ENCODE data around the gene RGS7.

DNA sequence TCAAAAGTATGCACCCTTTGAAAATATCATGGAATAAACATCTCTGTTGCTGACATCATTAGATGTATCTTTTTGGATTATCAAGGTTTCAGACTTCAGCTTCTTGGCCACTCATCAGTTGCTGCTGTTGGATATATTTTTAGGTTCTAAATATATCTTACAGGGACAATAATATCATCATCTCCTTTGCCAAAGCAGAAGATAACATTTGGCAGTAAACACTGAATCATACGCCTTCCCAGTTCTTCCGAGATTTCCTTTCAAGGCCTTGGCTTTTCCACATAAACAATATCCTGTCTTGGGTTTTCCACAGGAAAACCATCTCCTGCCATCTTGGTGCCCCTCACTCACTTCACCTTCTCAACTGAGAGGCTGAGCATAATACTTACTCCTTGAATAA is 39.3 kb downstream of the RGS7 start:
- TF ChIP-seq FOS (IDR thresholded peaks at IDR 0.05; ENCODE audit: borderline replicate concordance, extremely low read depth, insufficient read length) (no peak), ASH2L (IDR thresholded peaks at IDR 0.05; ENCODE audit: borderline replicate concordance, low read depth) (no peak), EP300 (IDR thresholded peaks at IDR 0.05; ENCODE audit: borderline replicate concordance in 1 of 2, control insufficient read depth in 1 of 2, low read depth in 2 of 2, low read length in 2 of 2) (no peak), TARDBP (IDR thresholded peaks at IDR 0.05; ENCODE audit: borderline replicate concordance) (no peak), TAF1 (IDR thresholded peaks at IDR 0.05; ENCODE audit: borderline replicate concordance, low read depth, low read length) (no peak), EZH2 (IDR thresholded peaks at IDR 0.05; ENCODE audit: borderline replicate concordance, control insufficient read depth, low read depth, low read length) (no peak), REST (IDR thresholded peaks at IDR 0.05; ENCODE audit: low read depth, low read length) (no peak), POLR2AphosphoS5 (IDR thresholded peaks at IDR 0.05; ENCODE audit: low read length) (no peak), SP1 (IDR thresholded peaks at IDR 0.05; ENCODE audit: low read depth, low read length) (no peak), ESRRA (IDR thresholded peaks at IDR 0.05; ENCODE audit: low read length) (no peak), MYC (IDR thresholded peaks at IDR 0.05; ENCODE audit: insufficient read depth, insufficient read length, insufficient replicate concordance, low read length, severe bottlenecking) (no peak)
- TF ChIP-seq, protein P1, sequence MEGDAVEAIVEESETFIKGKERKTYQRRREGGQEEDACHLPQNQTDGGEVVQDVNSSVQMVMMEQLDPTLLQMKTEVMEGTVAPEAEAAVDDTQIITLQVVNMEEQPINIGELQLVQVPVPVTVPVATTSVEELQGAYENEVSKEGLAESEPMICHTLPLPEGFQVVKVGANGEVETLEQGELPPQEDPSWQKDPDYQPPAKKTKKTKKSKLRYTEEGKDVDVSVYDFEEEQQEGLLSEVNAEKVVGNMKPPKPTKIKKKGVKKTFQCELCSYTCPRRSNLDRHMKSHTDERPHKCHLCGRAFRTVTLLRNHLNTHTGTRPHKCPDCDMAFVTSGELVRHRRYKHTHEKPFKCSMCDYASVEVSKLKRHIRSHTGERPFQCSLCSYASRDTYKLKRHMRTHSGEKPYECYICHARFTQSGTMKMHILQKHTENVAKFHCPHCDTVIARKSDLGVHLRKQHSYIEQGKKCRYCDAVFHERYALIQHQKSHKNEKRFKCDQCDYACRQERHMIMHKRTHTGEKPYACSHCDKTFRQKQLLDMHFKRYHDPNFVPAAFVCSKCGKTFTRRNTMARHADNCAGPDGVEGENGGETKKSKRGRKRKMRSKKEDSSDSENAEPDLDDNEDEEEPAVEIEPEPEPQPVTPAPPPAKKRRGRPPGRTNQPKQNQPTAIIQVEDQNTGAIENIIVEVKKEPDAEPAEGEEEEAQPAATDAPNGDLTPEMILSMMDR (IDR thresholded peaks at IDR 0.05 in 2 of 3, conservative IDR thresholded peaks at IDR 0.05 in 1 of 3; ENCODE audit: control insufficient read depth in 2 of 3, extremely low read depth in 1 of 3, insufficient read depth in 1 of 3, low read depth in 3 of 3, low read length in 3 of 3), result no peak

Data from GM12878 (cell line).